Ectodermal cell (in vitro differentiated cells): Measurements from ENCODE around the gene RASSF4.

Experiments
- H3K27ac ChIP-seq: 2 replicates; pipeline ENCODE4 v1.7.0; 2013; ENCODE audit warnings: mild to moderate bottlenecking, low read depth, low read length; ENCODE audit not compliant: insufficient read depth, poor library complexity, severe bottlenecking
- H3K27me3 ChIP-seq: 2 replicates; pipeline ENCODE4 v1.7.0; 2013; ENCODE audit warnings: mild to moderate bottlenecking, low read length; ENCODE audit not compliant: insufficient read depth, control insufficient read depth, poor library complexity, severe bottlenecking
- H3K36me3 ChIP-seq: one replicate; pipeline ENCODE4 v1.7.0; 2013; ENCODE audit warnings: low read length; ENCODE audit not compliant: control insufficient read depth, insufficient read depth
- H3K4me1 ChIP-seq: one replicate; pipeline ENCODE4 v1.7.0; 2013; ENCODE audit warnings: low read length; ENCODE audit not compliant: control insufficient read depth, insufficient read depth
- H3K4me3 ChIP-seq: 2 replicates; pipeline ENCODE4 v1.7.0; 2013; ENCODE audit warnings: low read depth, low read length, control low read depth; ENCODE audit not compliant: insufficient read depth
- H3K9me3 ChIP-seq: 2 replicates; pipeline ENCODE4 v1.7.0; 2013; ENCODE audit warnings: mild to moderate bottlenecking, low read length, moderate library complexity; ENCODE audit not compliant: control insufficient read depth
- WGBS, 2 experiments: methylation state at CpG; one replicate each; pipeline ENCODE4 v1.1.7; 2013; ENCODE audit warnings: missing lambda C conversion rate in 2 of 2; 5-methylcytosine and 5-hydroxymethylcytosine counted together

The RASSF4 gene

GRCh38 chr10:44926751-44927351 lies 32.8 kb upstream of the RASSF4 start:
- H3K27ac ChIP-seq, result no peak overlapping the region
- H3K9me3 ChIP-seq, result no peaks in the 10 kb centered on the region
- no peaks in the 10 kb centered on the region for H3K4me1 ChIP-seq
- H3K4me3 ChIP-seq, result no peak overlapping the region
- H3K27me3 ChIP-seq, result no peaks in the 10 kb centered on the region
- 83% methylated on average over 9 to 10 of the region's 10 CpGs for WGBS, 2 experiments
- no peaks in the 10 kb centered on the region for H3K36me3 ChIP-seq

DNA sequence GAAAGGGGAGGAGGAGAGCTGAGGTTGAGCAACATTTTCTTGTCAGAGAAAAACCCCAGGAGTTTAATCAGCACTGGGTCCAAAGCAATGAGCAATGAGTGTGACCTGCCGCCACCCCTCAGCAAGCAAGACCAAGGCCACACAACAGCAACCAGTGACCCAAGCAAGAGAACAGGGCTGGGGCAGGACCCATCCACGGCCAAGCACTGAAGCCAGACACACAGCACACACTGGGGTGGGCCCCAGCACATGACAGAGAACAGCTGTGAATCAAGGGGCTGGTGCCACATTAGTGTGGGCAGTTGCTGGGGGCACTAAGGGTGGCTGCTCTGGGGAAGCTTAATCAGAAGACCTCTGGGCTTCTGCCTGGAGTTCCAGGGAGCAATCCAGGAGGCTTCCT lies 32.2 kb upstream of the RASSF4 start:
- no peaks in the 10 kb centered on the region for H3K4me1 ChIP-seq
- H3K27ac ChIP-seq, result no peak overlapping the region
- 84 to 87% methylated on average over 2 of the region's 2 CpGs for WGBS, 2 experiments
- H3K27me3 ChIP-seq, result no peaks in the 10 kb centered on the region
- H3K4me3 ChIP-seq, result no peak overlapping the region
- no peaks in the 10 kb centered on the region for H3K36me3 ChIP-seq
- H3K9me3 ChIP-seq, result no peaks in the 10 kb centered on the region

GRCh38 chr10:44928462-44928861 lies 31.1 kb upstream of the RASSF4 start:
- no peak overlapping the region for H3K4me3 ChIP-seq

GRCh38 chr10:44929356-44930255 lies 30.0 kb upstream of the RASSF4 start:
- Histone ChIP-seq H3K27me3 (no peaks in the 10 kb centered on the region), H3K4me3 (no peak overlapping the region), H3K27ac (no peak overlapping the region), H3K4me1 (no peaks in the 10 kb centered on the region), H3K9me3 (no peaks in the 10 kb centered on the region), H3K36me3 (no peaks in the 10 kb centered on the region)
- WGBS, 2 experiments, result 89% methylated on average over 8 of the region's 8 CpGs

More at GRCh38 chr10:44928462-44928861, 31.1 kb upstream of the RASSF4 start:
- Histone ChIP-seq H3K36me3 (no peaks in the 10 kb centered on the region), H3K27me3 (no peaks in the 10 kb centered on the region), H3K27ac (no peak overlapping the region), H3K4me1 (no peaks in the 10 kb centered on the region), H3K9me3 (no peaks in the 10 kb centered on the region)

DNA sequence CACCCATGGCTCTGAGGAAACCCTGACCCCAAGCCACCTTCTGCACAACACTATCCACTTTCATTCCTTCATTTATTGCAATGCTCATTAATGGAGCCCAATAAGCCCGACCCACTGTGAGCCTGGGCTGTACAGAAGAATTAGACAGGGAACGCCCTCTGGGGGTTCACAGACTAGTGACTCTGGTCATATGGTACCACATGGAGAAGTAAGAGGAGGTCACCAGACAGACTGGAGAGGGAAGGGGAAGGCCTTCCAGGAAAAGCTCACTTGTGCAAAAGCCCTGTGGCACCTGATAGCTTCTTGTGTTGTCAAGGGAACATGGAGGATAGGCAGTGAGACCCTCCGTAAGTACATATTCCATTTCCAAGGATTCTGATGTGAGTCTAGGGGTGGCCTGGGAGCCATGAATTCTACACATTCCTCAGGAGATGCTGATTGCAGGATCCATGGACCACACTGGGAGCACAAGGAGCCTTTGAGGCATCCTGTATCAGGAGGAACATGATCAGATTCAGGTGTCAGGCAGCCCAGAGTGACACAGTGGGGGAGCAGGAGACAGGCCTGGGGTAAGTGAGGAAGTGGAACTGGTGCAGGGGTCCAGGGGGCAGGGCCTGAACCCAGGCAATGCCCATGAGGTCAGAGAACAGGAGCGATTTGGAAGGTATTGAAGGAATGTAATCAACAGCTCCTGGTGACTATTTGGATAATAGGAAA lies 28.5 kb upstream of the RASSF4 start:
- H3K36me3 ChIP-seq, result no peaks in the 10 kb centered on the region
- WGBS, 2 experiments, result 92 to 93% methylated on average over 4 of the region's 4 CpGs
- no peaks in the 10 kb centered on the region for H3K9me3 ChIP-seq
- H3K4me1 ChIP-seq, result no peaks in the 10 kb centered on the region
- H3K4me3 ChIP-seq, result no peak overlapping the region
- H3K27ac ChIP-seq, result no peak overlapping the region
- H3K27me3 ChIP-seq, result no peaks in the 10 kb centered on the region

DNA sequence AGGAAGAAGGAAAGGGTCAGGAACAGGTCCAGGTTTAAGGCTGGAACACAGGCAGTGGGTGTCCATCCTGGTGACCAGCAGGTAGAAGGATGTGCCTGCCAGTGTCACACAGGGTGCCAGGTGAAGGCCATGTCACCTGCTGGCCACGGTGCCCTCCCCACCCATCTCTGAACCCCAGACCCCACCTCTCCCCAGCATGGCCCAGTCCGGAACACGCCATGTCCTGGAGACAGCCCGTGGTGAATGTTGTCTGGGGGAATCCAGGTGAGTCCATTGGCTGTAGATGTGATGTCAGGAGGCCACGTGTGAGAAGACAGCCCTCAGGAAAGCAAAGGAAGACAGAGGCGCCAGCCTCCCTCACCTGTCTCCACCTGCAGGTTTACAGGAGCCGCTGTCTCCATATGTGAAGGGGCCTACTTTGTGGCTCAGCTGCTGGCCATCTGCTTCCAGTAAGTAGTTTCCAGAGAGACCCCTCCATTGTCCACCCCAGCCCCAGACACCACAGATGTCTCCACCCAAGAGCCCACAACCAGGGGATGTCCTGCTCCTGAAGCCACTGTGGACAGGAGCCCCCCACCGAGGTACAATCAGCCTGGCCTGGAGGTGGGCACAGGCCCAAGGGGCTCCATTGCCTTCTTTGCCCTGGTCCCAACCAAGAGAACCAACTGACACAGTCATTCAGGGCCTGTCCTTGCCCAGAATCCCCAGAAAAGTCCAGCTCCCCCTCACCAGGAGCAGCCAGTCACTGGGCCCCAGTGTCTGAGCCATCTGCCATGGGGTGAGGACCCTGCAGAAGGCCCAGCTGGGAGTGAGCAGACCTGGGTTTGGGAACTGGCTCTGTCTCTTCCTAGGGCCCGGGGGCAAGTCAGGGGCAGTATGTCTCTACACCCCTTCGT lies 27.7 kb upstream of the RASSF4 start:
- Histone ChIP-seq H3K27me3 (no peaks in the 10 kb centered on the region), H3K4me3 (no peak overlapping the region), H3K36me3 (no peaks in the 10 kb centered on the region), H3K27ac (no peak overlapping the region), H3K4me1 (no peaks in the 10 kb centered on the region), H3K9me3 (no peaks in the 10 kb centered on the region)
- WGBS, 2 experiments, result 87 to 90% methylated on average over 9 to 10 of the region's 10 CpGs

DNA sequence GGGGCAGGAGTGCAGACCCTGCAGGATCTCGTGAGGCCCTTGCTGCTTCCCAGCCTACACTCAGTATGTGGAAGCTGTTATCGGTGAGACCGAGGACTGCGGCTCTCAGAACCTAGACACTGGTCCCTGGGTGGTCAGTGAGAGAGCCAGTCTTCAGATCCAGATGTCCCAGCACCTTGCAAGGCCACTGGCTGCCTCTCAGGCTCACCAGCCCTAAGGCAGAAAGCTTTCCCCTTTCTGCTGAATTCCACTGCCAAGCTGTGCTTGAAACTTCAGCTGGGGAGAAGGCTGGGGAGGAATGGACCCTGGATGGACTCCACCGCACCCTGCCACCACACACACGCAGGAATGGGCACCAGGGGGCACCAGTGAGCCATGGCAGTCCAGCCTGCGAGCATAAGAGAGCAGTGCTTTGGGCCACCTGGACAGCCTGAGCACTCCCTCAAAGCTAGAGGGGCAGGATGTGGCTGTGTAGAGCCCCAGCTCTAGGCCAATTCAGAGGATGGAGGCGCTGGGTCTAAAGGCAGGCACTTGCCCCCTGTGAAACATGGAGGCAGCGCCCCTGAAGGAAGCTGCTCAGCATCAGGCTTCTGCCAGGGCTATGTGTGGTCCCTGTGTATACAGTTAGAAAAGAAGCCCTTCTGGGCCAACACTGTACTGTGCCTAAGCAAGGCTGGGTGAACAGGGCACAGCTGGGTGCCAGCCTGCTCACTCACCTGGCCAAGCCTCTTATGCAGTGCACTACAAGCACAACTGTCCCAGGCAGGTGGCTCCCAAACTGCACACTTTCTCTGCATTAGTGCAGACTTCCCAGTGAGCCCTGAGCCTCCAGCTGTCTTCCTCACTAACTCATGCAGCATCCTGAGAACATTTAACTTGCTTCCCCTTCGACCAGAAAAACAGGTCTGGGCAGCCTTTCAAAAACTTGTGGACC lies 26.8 kb upstream of the RASSF4 start:
- no peaks in the 10 kb centered on the region for H3K9me3 ChIP-seq
- no peaks in the 10 kb centered on the region for H3K36me3 ChIP-seq
- no peak overlapping the region for H3K4me3 ChIP-seq
- H3K27me3 ChIP-seq, result no peaks in the 10 kb centered on the region
- H3K4me1 ChIP-seq, result no peaks in the 10 kb centered on the region
- WGBS, 2 experiments, result 51% methylated on average over 10 of the region's 10 CpGs
- H3K27ac ChIP-seq, result no peak overlapping the region

DNA sequence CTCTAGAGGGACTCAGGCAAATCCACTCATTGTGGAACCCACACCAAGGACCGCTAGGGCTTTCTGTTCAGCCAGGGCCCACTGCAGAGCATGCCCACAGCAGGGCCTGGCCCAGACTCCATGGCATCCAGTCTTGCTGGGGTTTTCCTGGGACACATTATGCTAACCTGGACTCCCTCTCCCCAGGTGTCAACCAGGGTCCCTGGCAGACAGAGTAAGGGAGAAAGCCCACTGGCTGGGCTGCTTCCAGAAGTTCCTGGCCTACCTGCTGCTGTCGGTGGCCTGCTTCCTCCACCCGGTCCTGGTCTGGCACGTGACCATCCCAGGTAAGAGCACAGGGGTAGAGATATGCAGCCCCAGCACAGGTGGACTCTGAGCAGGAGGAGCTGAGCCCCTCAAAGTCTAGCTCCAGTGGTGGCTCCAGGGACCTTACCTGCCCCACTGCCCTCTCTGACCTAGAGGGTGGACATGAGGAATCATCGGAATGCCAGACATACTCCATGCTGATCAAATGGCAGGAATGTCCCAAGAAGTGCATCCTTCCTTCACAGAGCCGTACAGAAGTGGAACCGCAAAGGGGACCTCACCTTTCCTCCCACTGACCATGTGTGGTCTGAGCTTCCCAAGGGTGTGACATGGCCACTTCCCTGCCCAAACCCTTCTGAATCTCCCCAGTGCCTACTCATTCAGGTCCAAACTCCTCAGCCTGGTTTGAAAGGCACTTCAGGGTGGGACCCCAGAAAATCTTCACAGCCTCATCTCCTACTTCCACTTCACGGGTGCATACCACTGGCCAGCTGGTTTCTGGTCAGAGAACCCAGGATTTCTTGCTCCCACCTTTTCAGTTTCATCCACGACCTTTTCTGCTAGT lies 25.9 kb upstream of the RASSF4 start:
- Histone ChIP-seq H3K4me1 (no peaks in the 10 kb centered on the region), H3K27me3 (no peaks in the 10 kb centered on the region), H3K4me3 (no peak overlapping the region), H3K9me3 (no peaks in the 10 kb centered on the region), H3K27ac (no peak overlapping the region), H3K36me3 (no peaks in the 10 kb centered on the region)
- WGBS, 2 experiments, result 83 to 86% methylated on average over 9 of the region's 9 CpGs
